Measurements from ENCODE around the gene PTPRN2.

DNA sequence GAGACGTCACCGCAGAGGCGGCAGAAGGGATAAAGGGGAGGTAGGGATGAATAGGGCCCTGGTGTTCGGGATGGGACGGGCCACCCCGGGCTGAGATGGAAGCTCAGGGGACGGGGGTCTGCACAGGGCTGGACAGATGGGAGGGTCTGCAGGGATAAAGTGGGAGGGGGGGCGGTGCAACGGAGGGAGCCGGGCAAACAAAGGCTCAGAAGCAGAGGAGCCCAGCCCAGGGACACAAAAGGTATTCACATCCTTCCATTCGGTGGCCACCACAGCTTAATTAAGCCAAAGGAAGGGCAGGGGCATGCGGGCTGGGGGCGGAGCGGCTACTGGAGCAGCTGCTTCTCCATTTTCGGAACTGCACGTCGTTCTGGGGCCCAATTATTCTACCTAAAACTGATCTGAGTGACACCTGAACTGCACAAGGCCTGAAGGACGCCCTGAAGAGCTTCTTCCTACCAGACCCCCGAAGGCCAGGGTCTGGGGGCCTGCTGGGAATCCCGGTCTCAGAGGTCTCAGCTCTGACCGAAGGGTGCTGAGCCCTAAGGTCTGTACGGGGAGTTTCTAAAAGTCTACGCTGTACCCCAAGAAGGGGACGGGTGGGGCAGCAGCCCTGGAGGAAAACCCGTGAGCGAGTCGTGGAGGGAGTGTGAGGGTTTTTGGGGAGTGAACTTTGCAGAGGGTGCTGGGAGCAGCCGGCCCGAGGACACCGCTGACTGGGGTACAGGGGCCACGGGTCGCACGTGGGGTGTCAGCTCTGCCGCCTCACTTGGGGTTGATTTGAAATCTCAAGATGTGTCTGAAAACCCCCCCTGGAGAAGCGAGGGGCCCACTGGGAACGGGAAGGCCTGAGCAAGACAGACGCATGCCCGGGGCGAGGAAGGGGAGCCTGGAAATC lies 916.0 kb downstream of the PTPRN2 start:
- TF ChIP-seq, protein P1, sequence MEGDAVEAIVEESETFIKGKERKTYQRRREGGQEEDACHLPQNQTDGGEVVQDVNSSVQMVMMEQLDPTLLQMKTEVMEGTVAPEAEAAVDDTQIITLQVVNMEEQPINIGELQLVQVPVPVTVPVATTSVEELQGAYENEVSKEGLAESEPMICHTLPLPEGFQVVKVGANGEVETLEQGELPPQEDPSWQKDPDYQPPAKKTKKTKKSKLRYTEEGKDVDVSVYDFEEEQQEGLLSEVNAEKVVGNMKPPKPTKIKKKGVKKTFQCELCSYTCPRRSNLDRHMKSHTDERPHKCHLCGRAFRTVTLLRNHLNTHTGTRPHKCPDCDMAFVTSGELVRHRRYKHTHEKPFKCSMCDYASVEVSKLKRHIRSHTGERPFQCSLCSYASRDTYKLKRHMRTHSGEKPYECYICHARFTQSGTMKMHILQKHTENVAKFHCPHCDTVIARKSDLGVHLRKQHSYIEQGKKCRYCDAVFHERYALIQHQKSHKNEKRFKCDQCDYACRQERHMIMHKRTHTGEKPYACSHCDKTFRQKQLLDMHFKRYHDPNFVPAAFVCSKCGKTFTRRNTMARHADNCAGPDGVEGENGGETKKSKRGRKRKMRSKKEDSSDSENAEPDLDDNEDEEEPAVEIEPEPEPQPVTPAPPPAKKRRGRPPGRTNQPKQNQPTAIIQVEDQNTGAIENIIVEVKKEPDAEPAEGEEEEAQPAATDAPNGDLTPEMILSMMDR (conservative IDR thresholded peaks at IDR 0.05 in 1 of 2, IDR thresholded peaks at IDR 0.05 in 1 of 2; ENCODE audit: low read depth in 1 of 2, low read length in 2 of 2), result no peak
- TF ChIP-seq EZH2 (IDR thresholded peaks at IDR 0.05; ENCODE audit: low read length, missing control alignments), result no peak

Measured in fibroblast of lung (primary cell).